ENCODE data around the gene PAX9. TPM values are rescaled to one million over a fixed set of nuclear protein-coding genes. Genes with fewer than 3 reads are reported as not detected.

Gene PAX9
- total and polyA plus RNA-seq, 10 donors: 0.02 to 0.43 (median 0.07) TPM; not detected in 3

DNA sequence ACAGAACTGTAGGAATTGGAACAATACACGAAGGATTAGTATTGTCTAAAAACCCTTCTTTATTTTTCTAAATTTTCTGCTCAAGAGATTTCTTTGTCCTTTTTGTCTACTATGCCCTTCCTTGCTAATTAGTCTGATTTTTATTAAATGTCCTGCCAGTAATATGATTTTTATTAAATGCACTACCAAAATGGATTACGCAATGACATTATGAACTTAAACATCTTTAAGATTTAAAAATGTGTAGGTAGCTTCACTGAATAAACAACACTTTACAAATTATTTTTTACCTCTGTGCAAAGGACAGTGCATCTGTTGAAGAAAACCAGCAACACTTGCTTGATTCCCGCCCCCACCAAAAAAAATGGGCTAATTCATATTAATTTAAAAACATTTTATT lies 8.2 kb upstream of the PAX9 start:
- Histone ChIP-seq H3K4me3 (no peak overlapping the region), H3K36me3 (no peaks in the 10 kb centered on the region), H3K27ac (no peak overlapping the region), H3K9me3 (no peaks in the 10 kb centered on the region), H3K4me1 (peaks cover 0 to 34% (median 27%) of the 10 kb centered on the region in 6 donors), H3K27me3 (replicated peaks in 1 of 7) (peaks cover 17 to 100% (median 99%) of the 10 kb centered on the region in 7 donors)
- 26 to 34% (median 30%) methylated on average over 3 of the region's 3 CpGs for WGBS, 5 donors
- DNase-seq: no peak
- intact Hi-C loops (cut with DNase I; ENCODE audit: low total_unique reads): no loop called here
- TF ChIP-seq POLR2AphosphoS5 (IDR thresholded peaks at IDR 0.05): no peak
- TF ChIP-seq, protein P1, sequence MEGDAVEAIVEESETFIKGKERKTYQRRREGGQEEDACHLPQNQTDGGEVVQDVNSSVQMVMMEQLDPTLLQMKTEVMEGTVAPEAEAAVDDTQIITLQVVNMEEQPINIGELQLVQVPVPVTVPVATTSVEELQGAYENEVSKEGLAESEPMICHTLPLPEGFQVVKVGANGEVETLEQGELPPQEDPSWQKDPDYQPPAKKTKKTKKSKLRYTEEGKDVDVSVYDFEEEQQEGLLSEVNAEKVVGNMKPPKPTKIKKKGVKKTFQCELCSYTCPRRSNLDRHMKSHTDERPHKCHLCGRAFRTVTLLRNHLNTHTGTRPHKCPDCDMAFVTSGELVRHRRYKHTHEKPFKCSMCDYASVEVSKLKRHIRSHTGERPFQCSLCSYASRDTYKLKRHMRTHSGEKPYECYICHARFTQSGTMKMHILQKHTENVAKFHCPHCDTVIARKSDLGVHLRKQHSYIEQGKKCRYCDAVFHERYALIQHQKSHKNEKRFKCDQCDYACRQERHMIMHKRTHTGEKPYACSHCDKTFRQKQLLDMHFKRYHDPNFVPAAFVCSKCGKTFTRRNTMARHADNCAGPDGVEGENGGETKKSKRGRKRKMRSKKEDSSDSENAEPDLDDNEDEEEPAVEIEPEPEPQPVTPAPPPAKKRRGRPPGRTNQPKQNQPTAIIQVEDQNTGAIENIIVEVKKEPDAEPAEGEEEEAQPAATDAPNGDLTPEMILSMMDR (IDR thresholded peaks at IDR 0.05 in 8 of 11, conservative IDR thresholded peaks at IDR 0.05 in 3 of 11): no peak
- no peak for TF ChIP-seq POLR2A (IDR thresholded peaks at IDR 0.05)

DNA sequence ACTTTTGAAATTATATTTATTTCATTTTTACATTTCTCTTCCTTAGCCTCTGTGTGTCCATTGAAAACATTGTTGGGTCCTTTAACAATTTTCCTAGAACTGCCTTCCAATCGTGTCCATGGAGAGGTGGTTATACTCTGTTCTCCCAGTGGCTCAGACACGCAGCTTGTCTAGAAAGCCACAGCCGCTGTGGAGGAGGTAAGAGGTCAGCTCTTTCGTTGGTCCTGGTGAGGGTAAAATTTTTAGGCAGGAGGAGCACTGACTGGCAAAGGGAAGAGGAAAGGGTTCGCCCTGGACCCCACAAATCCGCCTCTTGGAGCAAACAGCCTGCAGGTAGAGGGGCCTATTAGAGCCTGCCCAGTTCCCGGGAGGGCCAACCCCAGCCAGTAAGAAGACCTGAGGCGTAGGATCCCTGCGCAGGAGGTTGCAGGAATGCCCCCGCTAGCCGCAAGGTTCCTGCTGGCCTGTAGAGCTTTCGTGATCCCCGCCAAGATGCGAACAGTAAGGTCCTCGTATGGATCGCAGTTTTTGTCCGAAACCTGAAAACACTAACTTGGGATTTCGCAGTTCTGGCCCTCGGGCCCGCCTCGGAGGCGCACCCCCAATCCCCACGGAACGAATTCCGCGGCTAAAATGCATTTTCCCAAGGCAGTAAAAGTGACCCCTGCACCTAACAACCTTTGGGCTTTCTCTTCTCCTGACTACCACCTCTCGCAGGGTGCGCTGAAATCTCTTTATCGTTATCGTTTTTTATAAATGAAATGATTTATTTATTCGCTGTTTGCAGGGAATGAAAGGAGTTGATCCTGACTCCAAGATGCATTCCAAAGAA lies 7.5 kb upstream of the PAX9 start:
- H3K36me3 ChIP-seq: no peaks in the 10 kb centered on the region
- intact Hi-C loops (cut with DNase I; ENCODE audit: low total_unique reads): no loop called here
- H3K27me3 ChIP-seq (replicated peaks in 1 of 7): peaks cover 22 to 100% (median 99%) of the 10 kb centered on the region in 7 donors
- WGBS, 5 donors: 8 to 15% (median 11%) methylated on average over 28 to 31 of the region's 31 CpGs
- no peaks in the 10 kb centered on the region for H3K9me3 ChIP-seq
- TF ChIP-seq POLR2AphosphoS5 (IDR thresholded peaks at IDR 0.05) (no peak), POLR2A (IDR thresholded peaks at IDR 0.05) (no peak)
- TF ChIP-seq, protein P1 (IDR thresholded peaks at IDR 0.05 in 8 of 11, conservative IDR thresholded peaks at IDR 0.05 in 3 of 11): no peak
- peaks cover 0 to 40% (median 31%) of the 10 kb centered on the region in 6 donors for H3K4me1 ChIP-seq
- H3K4me3 ChIP-seq: no peak overlapping the region
- no peak for DNase-seq
- no peak overlapping the region for H3K27ac ChIP-seq

DNA sequence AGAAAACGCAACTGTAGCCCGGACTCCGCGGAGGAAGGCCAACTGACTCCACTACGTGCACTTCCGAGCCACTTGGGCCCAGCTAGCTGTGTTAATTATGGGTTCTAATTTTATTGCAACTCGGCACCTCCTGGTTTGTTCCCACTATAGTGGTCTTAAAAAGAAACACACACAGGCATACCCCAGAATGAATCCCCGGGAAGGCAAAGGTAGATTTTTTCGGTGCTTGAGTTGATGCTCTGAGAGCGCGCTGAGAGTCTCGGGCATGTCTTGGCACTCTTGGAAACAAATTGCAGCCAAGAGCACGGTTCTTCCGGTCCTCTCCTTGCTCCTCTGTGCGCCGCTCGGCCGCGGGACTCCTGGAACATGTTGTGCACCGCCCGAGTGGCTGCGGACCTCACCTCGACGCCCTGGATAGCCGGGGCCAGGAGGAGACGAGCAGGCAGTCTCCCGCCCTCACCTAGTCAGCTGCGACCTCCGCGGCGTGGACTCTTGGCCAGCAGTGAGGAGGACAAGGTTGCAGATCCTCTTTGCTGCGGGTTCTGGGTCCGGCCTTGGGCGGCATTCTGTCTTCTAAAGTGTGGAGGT lies 6.8 kb upstream of the PAX9 start:
- H3K36me3 ChIP-seq: no peaks in the 10 kb centered on the region
- H3K9me3 ChIP-seq: no peaks in the 10 kb centered on the region
- no peak overlapping the region for H3K4me3 ChIP-seq
- no peak for DNase-seq
- intact Hi-C loops (cut with DNase I; ENCODE audit: low total_unique reads): no loop called here
- TF ChIP-seq POLR2AphosphoS5 (IDR thresholded peaks at IDR 0.05): no peak
- TF ChIP-seq, protein P1 (IDR thresholded peaks at IDR 0.05 in 8 of 11, conservative IDR thresholded peaks at IDR 0.05 in 3 of 11): no peak
- TF ChIP-seq POLR2A (IDR thresholded peaks at IDR 0.05): no peak
- no peak overlapping the region for H3K27ac ChIP-seq
- WGBS, 5 donors: 8 to 14% (median 13%) methylated on average over 21 to 34 of the region's 34 CpGs
- peaks cover 20 to 100% (median 99%) of the 10 kb centered on the region in 7 donors for H3K27me3 ChIP-seq (replicated peaks in 1 of 7)
- H3K4me1 ChIP-seq: peaks cover 0 to 42% (median 31%) of the 10 kb centered on the region in 6 donors

DNA sequence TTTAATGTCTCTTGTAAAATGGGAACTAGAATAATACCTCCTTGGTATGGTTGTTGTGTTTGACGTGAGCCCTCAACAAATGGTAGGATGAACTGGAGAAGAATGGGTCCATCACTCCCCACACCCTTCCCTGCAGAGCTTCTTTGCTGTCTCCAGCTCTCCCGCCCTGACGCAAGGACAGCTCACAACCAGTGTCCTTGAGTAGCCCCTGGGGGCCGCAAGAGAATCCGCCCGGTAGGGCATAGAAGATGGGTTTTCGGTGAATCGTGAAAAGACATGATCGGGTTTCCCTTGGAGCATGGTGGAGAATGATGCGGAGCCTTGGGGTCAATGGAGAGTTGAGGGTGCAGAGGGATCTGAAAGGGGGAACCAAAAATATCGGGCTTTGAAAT lies 6.1 kb upstream of the PAX9 start:
- Histone ChIP-seq H3K27me3 (replicated peaks in 1 of 7) (peaks cover 20 to 100% (median 99%) of the 10 kb centered on the region in 7 donors), H3K4me3 (peak overlapping the region in 1 of 8 donors; percentile 52), H3K4me1 (peaks cover 0 to 42% (median 31%) of the 10 kb centered on the region in 6 donors), H3K9me3 (no peaks in the 10 kb centered on the region), H3K27ac (no peak overlapping the region), H3K36me3 (no peaks in the 10 kb centered on the region)
- WGBS, 5 donors: 12 to 20% (median 15%) methylated on average over 11 of the region's 11 CpGs
- TF ChIP-seq POLR2A (IDR thresholded peaks at IDR 0.05) (no peak), POLR2AphosphoS5 (IDR thresholded peaks at IDR 0.05) (no peak)
- TF ChIP-seq, protein P1 (IDR thresholded peaks at IDR 0.05 in 8 of 11, conservative IDR thresholded peaks at IDR 0.05 in 3 of 11): no peak
- intact Hi-C loops (cut with DNase I; ENCODE audit: low total_unique reads): no loop called here
- no peak for DNase-seq

Data from spleen (tissue), 11 donors.